Erythroblast (primary cell): ENCODE results near the gene PITPNB.

ENCODE experiments used
- GATA1 ChIP-seq: IDR thresholded peaks from 2 replicates; pipeline ENCODE4 v1.6.1; 2011; ENCODE audit warnings: low read depth, mild to moderate bottlenecking, control low read depth, low read length, moderate library complexity
- POLR2A ChIP-seq: IDR thresholded peaks from 2 replicates; pipeline ENCODE4 v1.6.1; 2011; ENCODE audit warnings: mild to moderate bottlenecking, low read length

DNA sequence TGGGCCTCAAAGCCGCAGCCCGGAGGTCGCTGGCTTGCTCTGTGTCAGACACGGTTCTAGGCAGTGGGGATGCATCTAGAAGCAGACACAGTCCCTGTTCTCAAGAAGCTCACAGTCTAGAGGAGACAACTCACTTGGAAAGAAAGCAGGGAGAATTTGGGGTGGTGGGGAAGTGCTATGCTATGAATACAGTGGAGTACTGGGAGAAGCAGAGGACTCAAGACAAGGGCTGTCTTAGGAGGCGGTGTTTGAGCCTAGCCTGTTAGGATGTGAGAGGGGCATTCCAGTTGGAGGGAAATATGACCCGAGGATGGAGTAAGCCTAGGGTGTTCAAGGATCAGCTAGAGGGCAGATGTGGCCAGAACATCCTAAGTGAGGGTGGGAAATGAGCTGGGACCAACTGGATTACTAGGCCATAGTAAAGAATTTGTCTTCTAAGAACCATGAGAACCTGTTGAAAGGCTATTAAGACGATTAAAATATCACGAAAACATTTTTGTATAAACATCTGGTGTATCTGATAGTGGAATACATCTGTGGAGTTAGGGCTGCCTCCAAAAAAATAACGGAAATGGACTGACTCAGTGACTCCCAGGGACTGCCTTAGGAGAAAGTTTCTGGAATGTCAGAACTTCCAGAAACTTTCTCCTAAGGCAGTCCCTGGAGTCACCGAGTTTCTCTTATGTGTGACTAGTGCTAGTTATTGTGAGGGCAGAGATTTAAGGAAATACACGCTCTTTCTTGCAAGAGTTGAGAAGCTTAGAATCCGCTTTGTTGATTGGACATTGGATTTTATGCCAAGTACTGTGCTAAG lies 1.1 kb upstream of the PITPNB start:
- TF ChIP-seq GATA1 = no peak
- TF ChIP-seq POLR2A = no peak
